ENCODE measurements around the gene DMAC1. TPM values are rescaled to one million over a fixed set of nuclear protein-coding genes. Genes with fewer than 3 reads are reported as not detected.

The DMAC1 gene
- total RNA-seq, 1 donor from 2014 or later, result 32.2 TPM

GRCh38 chr9:7784472-7784871 is 15.1 kb downstream of the DMAC1 start:
- FAIRE-seq (no peak), DNase-seq (ENCODE audit: low spot score in 2 of 2) (no peak)

GRCh38 chr9:7783635-7784063 is 15.9 kb downstream of the DMAC1 start:
- no peak for FAIRE-seq

GRCh38 chr9:7782400-7783120 is 17.0 kb downstream of the DMAC1 start:
- DNase-seq (ENCODE audit: low spot score in 2 of 2), result no peak
- FAIRE-seq, result no peak

More at GRCh38 chr9:7783635-7784063, 15.9 kb downstream of the DMAC1 start:
- DNase-seq (ENCODE audit: low spot score in 2 of 2), result no peak

- DNase-seq (ENCODE audit: low spot score in 2 of 2), result no peak
- FAIRE-seq, result no peak
Observed at GRCh38 chr9:7780261-7780988, 19.2 kb downstream of the DMAC1 start.

- FAIRE-seq, result no peak
- no peak for DNase-seq (ENCODE audit: low spot score in 2 of 2)
Observed at GRCh38 chr9:7778851-7779600, 20.6 kb downstream of the DMAC1 start.

- FAIRE-seq, result no peak
- DNase-seq (ENCODE audit: low spot score in 2 of 2), result no peak
Observed at GRCh38 chr9:7777771-7778170, 21.8 kb downstream of the DMAC1 start.

GRCh38 chr9:7770111-7770510 is 29.5 kb downstream of the DMAC1 start:
- FAIRE-seq (no peak), DNase-seq (ENCODE audit: low spot score in 2 of 2) (no peak)

GRCh38 chr9:7762600-7762999 is 37.0 kb downstream of the DMAC1 start:
- no peak for FAIRE-seq

GRCh38 chr9:7760014-7760415 is 39.6 kb downstream of the DMAC1 start:
- FAIRE-seq (no peak), DNase-seq (ENCODE audit: low spot score in 2 of 2) (no peak)

More at GRCh38 chr9:7762600-7762999, 37.0 kb downstream of the DMAC1 start:
- DNase-seq (ENCODE audit: low spot score in 2 of 2), result no peak

- FAIRE-seq (no peak), DNase-seq (ENCODE audit: low spot score in 2 of 2) (no peak)
Observed at GRCh38 chr9:7756088-7756487, 43.5 kb downstream of the DMAC1 start.

- FAIRE-seq (no peak), DNase-seq (ENCODE audit: low spot score in 2 of 2) (no peak)
Observed at GRCh38 chr9:7752481-7752880, 47.1 kb downstream of the DMAC1 start.
